ENCODE results near the gene DNAJC10. TPM values are rescaled to one million over a fixed set of nuclear protein-coding genes. Genes with fewer than 3 reads are reported as not detected.

The DNAJC10 gene
- total RNA-seq, 1 donor from 2014 or later = 37.1 TPM

DNA sequence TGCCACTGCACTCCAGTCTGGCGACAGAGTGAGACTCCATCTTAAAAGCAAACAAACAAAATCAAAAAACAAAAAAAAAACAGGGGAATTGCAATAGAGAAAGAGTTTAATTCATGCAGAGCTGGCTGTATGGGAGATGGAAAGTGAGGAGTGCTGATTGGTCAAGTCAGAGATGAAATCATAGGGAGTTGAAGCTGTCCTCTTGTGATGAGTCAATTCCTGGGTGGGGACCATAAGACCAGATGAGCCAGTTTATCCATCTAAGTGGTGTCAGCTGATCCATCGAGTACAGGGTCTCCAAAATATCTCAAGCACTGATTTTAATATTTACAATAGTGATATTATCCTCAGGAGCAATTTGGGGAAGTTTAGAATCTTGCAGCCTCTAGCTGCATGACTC, 105.1 kb downstream of the DNAJC10 start:
- no peaks in the 10 kb centered on the region for H3K36me3 ChIP-seq
- intact Hi-C loops (cut with DNase I) = no loop called here
- H3K4me1 ChIP-seq = no peaks in the 10 kb centered on the region
- no peaks in the 10 kb centered on the region for H3K27me3 ChIP-seq
- DNase-seq (ENCODE audit: extremely low spot score in 2 of 2) = no peak
- TF ChIP-seq POLR2AphosphoS5 (IDR thresholded peaks at IDR 0.05; ENCODE audit: insufficient read depth in 1 of 2, low read depth in 1 of 2) (no peak), POLR2A (IDR thresholded peaks at IDR 0.05) (no peak)
- TF ChIP-seq, protein P1, sequence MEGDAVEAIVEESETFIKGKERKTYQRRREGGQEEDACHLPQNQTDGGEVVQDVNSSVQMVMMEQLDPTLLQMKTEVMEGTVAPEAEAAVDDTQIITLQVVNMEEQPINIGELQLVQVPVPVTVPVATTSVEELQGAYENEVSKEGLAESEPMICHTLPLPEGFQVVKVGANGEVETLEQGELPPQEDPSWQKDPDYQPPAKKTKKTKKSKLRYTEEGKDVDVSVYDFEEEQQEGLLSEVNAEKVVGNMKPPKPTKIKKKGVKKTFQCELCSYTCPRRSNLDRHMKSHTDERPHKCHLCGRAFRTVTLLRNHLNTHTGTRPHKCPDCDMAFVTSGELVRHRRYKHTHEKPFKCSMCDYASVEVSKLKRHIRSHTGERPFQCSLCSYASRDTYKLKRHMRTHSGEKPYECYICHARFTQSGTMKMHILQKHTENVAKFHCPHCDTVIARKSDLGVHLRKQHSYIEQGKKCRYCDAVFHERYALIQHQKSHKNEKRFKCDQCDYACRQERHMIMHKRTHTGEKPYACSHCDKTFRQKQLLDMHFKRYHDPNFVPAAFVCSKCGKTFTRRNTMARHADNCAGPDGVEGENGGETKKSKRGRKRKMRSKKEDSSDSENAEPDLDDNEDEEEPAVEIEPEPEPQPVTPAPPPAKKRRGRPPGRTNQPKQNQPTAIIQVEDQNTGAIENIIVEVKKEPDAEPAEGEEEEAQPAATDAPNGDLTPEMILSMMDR (IDR thresholded peaks at IDR 0.05) = no peak
- H3K4me3 ChIP-seq = no peak overlapping the region
- H3K9me3 ChIP-seq = no peaks in the 10 kb centered on the region
- H3K27ac ChIP-seq = no peak overlapping the region

DNA sequence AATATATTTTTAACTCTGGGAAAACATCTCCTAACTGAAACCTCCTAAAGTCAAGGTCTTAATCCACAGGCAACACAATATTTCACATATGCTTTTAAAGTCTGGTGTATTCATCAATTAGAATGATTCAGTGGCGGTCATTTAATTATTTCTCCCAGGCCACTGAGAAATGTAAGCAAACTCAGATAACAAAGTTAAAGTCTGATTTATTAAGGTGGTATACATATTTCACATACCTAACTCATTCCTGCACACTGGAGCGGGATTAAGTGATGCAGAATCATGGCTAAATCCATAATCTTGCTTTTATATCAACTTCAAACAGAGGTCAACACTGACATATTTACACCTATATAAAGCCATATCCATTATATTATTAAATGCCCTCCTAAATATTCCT, 106.7 kb downstream of the DNAJC10 start:
- no peaks in the 10 kb centered on the region for H3K4me1 ChIP-seq
- H3K9me3 ChIP-seq = no peaks in the 10 kb centered on the region
- TF ChIP-seq, protein P1 (IDR thresholded peaks at IDR 0.05) = no peak
- no peak for TF ChIP-seq POLR2AphosphoS5 (IDR thresholded peaks at IDR 0.05; ENCODE audit: insufficient read depth in 1 of 2, low read depth in 1 of 2)
- TF ChIP-seq POLR2A (IDR thresholded peaks at IDR 0.05) = no peak
- intact Hi-C loops (cut with DNase I) = no loop called here
- DNase-seq (ENCODE audit: extremely low spot score in 2 of 2) = no peak
- H3K36me3 ChIP-seq = no peaks in the 10 kb centered on the region
- H3K27ac ChIP-seq = no peak overlapping the region
- no peak overlapping the region for H3K4me3 ChIP-seq
- no peaks in the 10 kb centered on the region for H3K27me3 ChIP-seq

DNA sequence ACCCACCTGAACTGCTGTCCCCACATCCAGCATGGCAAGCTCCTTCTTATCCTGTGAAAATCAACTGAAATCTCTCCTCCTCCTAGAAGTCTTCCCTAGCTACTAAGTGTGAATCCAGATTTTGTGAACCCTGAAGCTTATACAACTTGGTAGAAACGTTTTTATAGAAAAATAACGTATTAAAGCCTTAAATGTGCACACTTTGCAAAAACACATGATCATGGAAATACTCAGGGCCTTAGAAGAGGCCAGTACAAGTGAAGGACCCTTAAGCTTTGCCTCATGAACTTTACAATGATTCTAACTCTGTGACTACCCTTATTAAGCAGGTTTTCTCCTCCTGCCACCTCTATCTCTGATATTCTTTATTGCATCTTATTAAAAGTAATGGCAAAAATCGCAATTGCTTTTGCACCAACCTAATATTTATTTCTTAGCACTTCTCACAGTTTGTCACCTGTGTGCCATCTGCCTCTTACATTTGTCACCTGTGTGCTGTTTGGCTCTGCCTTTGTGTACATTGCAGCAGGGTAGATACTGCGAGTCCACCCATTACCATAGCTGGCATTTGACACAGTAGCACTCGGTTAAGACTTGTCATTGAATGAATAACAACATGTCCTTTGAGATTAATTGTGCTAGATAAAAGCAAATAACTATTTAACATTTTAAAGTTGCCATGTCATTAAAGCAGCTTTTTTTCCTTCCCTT, 108.2 kb downstream of the DNAJC10 start:
- Histone ChIP-seq H3K27ac (no peak overlapping the region), H3K4me1 (no peaks in the 10 kb centered on the region), H3K36me3 (no peaks in the 10 kb centered on the region), H3K27me3 (no peaks in the 10 kb centered on the region), H3K9me3 (no peaks in the 10 kb centered on the region), H3K4me3 (no peak overlapping the region)
- intact Hi-C loops (cut with DNase I) = no loop called here
- TF ChIP-seq, protein P1 (IDR thresholded peaks at IDR 0.05) = no peak
- TF ChIP-seq POLR2A (IDR thresholded peaks at IDR 0.05) (no peak), POLR2AphosphoS5 (IDR thresholded peaks at IDR 0.05; ENCODE audit: insufficient read depth in 1 of 2, low read depth in 1 of 2) (no peak)
- DNase-seq (ENCODE audit: extremely low spot score in 2 of 2) = no peak

DNA sequence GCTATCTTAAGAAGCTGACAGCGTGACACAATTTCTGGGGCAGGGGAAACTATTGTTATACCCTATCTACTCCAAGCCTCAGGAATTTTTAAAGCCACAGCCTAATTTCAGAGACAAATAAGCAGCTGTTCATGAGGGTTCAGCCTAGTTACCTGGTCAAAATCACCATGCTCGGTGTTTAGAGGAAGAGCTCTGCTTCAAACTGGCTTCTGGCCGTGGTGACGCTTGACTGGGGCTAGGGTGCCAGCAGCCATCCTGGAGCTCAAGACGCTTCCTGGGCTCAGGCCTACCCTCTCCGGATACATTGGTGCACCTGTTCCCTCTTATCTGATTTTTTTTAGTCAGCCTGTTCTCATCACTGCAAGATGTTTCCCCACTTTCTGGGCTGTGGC, 108.7 kb downstream of the DNAJC10 start:
- DNase-seq (ENCODE audit: extremely low spot score in 2 of 2) = no peak
- intact Hi-C loops (cut with DNase I) = no loop called here
- Histone ChIP-seq H3K9me3 (no peaks in the 10 kb centered on the region), H3K4me3 (no peak overlapping the region), H3K27ac (no peak overlapping the region), H3K27me3 (no peaks in the 10 kb centered on the region), H3K36me3 (no peaks in the 10 kb centered on the region), H3K4me1 (no peaks in the 10 kb centered on the region)
- TF ChIP-seq, protein P1 (IDR thresholded peaks at IDR 0.05) = no peak
- no peak for TF ChIP-seq POLR2A (IDR thresholded peaks at IDR 0.05)
- TF ChIP-seq POLR2AphosphoS5 (IDR thresholded peaks at IDR 0.05; ENCODE audit: insufficient read depth in 1 of 2, low read depth in 1 of 2) = no peak

DNA sequence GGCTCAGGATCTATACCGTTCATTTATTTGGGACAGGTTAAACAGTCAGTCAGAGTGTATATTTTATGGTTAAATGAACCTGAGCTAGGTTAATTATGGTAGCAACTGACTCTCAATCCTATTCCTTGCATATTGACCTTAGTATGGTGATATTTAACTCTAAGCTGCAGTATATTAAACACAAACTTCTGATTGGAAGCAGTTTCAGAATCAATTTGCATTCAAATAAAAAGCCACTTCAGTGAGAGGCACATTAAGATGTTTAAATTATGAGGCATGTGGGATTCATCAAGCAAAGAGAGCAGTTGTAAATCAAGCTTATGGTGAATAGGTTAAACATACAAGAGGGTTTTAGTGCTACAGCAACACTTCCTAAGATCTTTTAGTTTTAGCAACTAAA, 110.0 kb downstream of the DNAJC10 start:
- no peak for DNase-seq (ENCODE audit: extremely low spot score in 2 of 2)
- Histone ChIP-seq H3K4me1 (no peaks in the 10 kb centered on the region), H3K27ac (no peak overlapping the region), H3K4me3 (no peak overlapping the region), H3K27me3 (no peaks in the 10 kb centered on the region), H3K36me3 (no peaks in the 10 kb centered on the region), H3K9me3 (no peaks in the 10 kb centered on the region)
- TF ChIP-seq, protein P1 (IDR thresholded peaks at IDR 0.05) = no peak
- TF ChIP-seq POLR2AphosphoS5 (IDR thresholded peaks at IDR 0.05; ENCODE audit: insufficient read depth in 1 of 2, low read depth in 1 of 2) (no peak), POLR2A (IDR thresholded peaks at IDR 0.05) (no peak)
- intact Hi-C loops (cut with DNase I) = no loop called here

Measured in vagina (tissue), 2 donors.